ENCODE measurements around the gene FLT3. TPM values are rescaled to one million over a fixed set of nuclear protein-coding genes. Genes with fewer than 3 reads are reported as not detected.
A peak's percentile ranks its signal among the peaks of the same experiment; 100 is the strongest.

FLT3 gene
- total RNA-seq, 2 experiments from 2014 or later = 0.39 to 0.55 TPM

DNA sequence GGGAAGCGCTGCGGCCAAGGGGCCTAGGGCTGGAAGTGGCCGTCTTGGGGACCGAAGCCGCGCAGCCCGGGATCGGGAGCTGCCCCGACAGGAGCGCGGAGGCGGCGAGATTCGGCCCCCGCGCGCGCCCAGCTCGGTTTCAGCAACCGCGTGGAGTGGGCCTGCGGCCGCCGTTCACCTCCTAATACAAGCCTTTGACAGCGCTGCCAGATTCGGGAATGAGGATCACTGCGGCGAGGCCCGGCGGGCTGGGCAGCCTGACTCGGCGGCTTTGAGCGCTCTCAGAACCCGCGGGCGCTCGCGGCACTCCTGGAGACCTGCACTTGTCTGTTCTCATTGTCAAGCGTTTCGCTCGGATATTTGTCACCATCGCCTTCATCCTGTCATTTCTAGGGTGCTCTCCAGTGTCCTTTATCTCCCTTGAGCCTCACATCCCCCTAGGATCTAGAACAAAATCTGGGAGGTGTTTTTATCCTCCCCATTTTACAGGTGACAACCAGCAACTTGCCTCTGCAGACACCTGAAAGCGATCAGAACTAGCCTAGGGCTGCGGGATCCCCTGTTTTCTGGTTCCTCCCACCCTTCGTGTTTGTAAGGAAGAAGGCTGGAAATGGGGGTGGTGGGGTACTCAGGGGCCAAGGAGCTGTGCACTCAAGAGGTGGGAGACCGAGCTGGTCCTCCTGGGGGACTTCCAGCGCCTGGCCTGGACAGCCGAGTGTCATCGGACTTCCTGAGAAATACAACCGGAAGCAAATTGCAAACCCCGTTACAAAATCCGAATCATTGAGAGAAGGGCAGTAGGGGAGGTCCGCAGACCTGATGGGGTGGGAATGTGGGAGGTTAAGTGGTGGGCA is 129.8 kb downstream of the FLT3 start:
- POLR2A ChIA-PET = no interaction called here
- no peaks in the 10 kb centered on the region for H3K9me3 Mint-ChIP-seq
- Histone ChIP-seq H3K9me3 (ENCODE audit: control insufficient read depth in 1 of 2, insufficient read depth in 1 of 2, low read length in 2 of 2) (peaks cover 0 to 18% of the 10 kb centered on the region in 2 experiments), H3K4me1 (ENCODE audit: insufficient read depth, low read length) (peaks cover 19% of the 10 kb centered on the region), H3K27me3 (ENCODE audit: control insufficient read depth in 1 of 2, insufficient read depth in 2 of 2, low read length in 2 of 2) (peaks cover 69 to 96% of the 10 kb centered on the region in 2 experiments), H3K27ac (ENCODE audit: low read depth in 1 of 2, low read length in 2 of 2) (no peak overlapping the region), H3K36me3 (ENCODE audit: insufficient read depth, low read length) (no peaks in the 10 kb centered on the region), H3K4me3 (ENCODE audit: low read length) (no peak overlapping the region)
- intact Hi-C loops (cut with DNase I, micrococcal nuclease) = no loop called here
- TF ChIP-seq, protein P1, sequence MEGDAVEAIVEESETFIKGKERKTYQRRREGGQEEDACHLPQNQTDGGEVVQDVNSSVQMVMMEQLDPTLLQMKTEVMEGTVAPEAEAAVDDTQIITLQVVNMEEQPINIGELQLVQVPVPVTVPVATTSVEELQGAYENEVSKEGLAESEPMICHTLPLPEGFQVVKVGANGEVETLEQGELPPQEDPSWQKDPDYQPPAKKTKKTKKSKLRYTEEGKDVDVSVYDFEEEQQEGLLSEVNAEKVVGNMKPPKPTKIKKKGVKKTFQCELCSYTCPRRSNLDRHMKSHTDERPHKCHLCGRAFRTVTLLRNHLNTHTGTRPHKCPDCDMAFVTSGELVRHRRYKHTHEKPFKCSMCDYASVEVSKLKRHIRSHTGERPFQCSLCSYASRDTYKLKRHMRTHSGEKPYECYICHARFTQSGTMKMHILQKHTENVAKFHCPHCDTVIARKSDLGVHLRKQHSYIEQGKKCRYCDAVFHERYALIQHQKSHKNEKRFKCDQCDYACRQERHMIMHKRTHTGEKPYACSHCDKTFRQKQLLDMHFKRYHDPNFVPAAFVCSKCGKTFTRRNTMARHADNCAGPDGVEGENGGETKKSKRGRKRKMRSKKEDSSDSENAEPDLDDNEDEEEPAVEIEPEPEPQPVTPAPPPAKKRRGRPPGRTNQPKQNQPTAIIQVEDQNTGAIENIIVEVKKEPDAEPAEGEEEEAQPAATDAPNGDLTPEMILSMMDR (IDR thresholded peaks at IDR 0.05) = no peak
- H3K4me3 Mint-ChIP-seq = no peak overlapping the region
- no peak for ATAC-seq (ENCODE audit: poor library complexity)
- peaks cover 85% of the 10 kb centered on the region for H3K27me3 Mint-ChIP-seq
- CTCF ChIA-PET = no interaction called here
- H3K4me1 Mint-ChIP-seq (ENCODE audit: low read depth) = peaks cover 23% of the 10 kb centered on the region
- DNase-seq = no peak
- no peak overlapping the region for H3K27ac Mint-ChIP-seq
- H3K36me3 Mint-ChIP-seq (ENCODE audit: low read depth) = no peaks in the 10 kb centered on the region

DNA sequence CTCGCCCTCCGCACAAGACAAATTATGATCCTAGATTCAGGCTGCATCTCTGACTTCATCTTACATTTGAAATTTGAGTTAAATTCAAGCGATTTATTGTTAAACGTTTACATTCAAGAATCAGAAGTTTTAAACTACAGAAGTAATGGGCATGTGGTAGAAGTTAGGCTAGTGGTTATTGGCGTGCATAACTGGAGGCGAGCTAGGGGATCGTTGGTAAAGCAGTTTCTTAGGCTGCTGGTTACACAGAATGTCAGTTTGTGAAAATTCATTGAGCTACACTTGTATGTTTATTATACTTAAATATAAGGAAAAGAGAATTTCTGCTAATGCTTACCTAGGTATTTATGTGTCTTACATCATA is 130.5 kb downstream of the FLT3 start:
- no peaks in the 10 kb centered on the region for H3K36me3 ChIP-seq (ENCODE audit: insufficient read depth, low read length)
- peaks cover 23% of the 10 kb centered on the region for H3K4me1 Mint-ChIP-seq (ENCODE audit: low read depth)
- ATAC-seq (ENCODE audit: poor library complexity) = no peak
- no peaks in the 10 kb centered on the region for H3K36me3 Mint-ChIP-seq (ENCODE audit: low read depth)
- no peak overlapping the region for H3K27ac ChIP-seq (ENCODE audit: low read depth in 1 of 2, low read length in 2 of 2)
- peaks cover 85% of the 10 kb centered on the region for H3K27me3 Mint-ChIP-seq
- ChIA-PET POLR2A (no interaction called here), CTCF (no interaction called here)
- peaks cover 70 to 98% of the 10 kb centered on the region in 2 experiments for H3K27me3 ChIP-seq (ENCODE audit: control insufficient read depth in 1 of 2, insufficient read depth in 2 of 2, low read length in 2 of 2)
- H3K9me3 ChIP-seq (ENCODE audit: control insufficient read depth in 1 of 2, insufficient read depth in 1 of 2, low read length in 2 of 2) = peaks cover 0 to 13% of the 10 kb centered on the region in 2 experiments
- no peak overlapping the region for H3K4me3 ChIP-seq (ENCODE audit: low read length)
- no peak overlapping the region for H3K27ac Mint-ChIP-seq
- peak overlapping the region; percentile 3 for H3K4me3 Mint-ChIP-seq
- peaks cover 17% of the 10 kb centered on the region for H3K4me1 ChIP-seq (ENCODE audit: insufficient read depth, low read length)
- TF ChIP-seq, protein P1 (IDR thresholded peaks at IDR 0.05) = no peak
- intact Hi-C loops (cut with DNase I, micrococcal nuclease) = no loop called here
- H3K9me3 Mint-ChIP-seq = no peaks in the 10 kb centered on the region
- DNase-seq = no peak

DNA sequence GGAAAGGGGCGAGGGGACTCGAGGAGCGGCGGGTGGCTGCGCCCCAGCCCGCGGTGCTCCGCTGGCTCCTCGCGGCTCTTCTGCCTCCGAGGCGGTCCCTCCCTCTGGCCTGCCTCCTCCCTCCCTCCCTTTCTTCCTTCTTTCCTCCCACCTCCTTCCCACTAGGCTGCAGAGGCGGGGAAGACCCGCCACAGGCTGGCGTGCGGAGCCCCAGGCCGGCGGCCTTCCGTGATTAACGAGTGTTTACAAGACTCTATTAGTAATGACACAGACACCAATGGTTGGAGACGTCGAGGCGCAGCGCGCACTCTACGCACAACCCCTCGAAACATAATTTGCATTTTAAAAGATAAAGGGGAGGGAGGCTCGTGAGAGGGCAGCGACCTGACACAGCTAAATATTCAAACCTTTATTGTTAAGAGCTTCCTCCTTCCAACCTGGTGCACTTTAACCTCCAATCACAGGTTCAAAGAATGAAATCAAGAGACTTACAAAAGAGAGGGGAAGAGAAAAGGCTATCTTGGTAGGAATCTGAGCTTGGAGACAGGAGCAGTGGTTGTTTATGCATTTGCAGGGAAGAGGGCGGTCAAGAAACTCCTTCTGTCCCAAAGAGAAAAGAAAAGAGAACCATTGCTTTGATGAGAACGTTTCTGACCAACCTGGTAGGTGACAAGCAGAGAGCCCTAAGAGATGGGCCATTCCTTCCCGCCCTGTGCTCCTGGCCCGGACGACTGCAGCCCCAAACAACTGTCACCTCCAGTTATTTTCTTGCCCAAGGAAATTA is 131.1 kb downstream of the FLT3 start, which contains the start of gene CDX2:
CDX2 (minus strand) TSS at position 234 of the 784 bp plus-strand sequence. CDS start 309 bp downstream, outside the sequence.
- Mint-ChIP-seq H3K9me3 (no peaks in the 10 kb centered on the region), H3K36me3 (ENCODE audit: low read depth) (no peaks in the 10 kb centered on the region), H3K4me1 (ENCODE audit: low read depth) (peaks cover 23% of the 10 kb centered on the region), H3K27ac (no peak within 1 kb of the TSS), H3K4me3 (peak within 1 kb of the TSS; percentile 3), H3K27me3 (peaks cover 85% of the 10 kb centered on the region)
- CTCF ChIA-PET = no interaction called here
- no peaks in the 10 kb centered on the region for H3K36me3 ChIP-seq (ENCODE audit: insufficient read depth, low read length)
- intact Hi-C loops (cut with DNase I, micrococcal nuclease) = no loop called here
- peaks cover 17% of the 10 kb centered on the region for H3K4me1 ChIP-seq (ENCODE audit: insufficient read depth, low read length)
- POLR2A ChIA-PET = no interaction called here
- TF ChIP-seq, protein P1 (IDR thresholded peaks at IDR 0.05) = no peak
- peaks cover 0 to 13% of the 10 kb centered on the region in 2 experiments for H3K9me3 ChIP-seq (ENCODE audit: control insufficient read depth in 1 of 2, insufficient read depth in 1 of 2, low read length in 2 of 2)
- peaks cover 70 to 98% of the 10 kb centered on the region in 2 experiments for H3K27me3 ChIP-seq (ENCODE audit: control insufficient read depth in 1 of 2, insufficient read depth in 2 of 2, low read length in 2 of 2)
- no peak for DNase-seq
- no peak for ATAC-seq (ENCODE audit: poor library complexity)
- H3K4me3 ChIP-seq (ENCODE audit: low read length) = no peak within 1 kb of the TSS
- no peak within 1 kb of the TSS for H3K27ac ChIP-seq (ENCODE audit: low read depth in 1 of 2, low read length in 2 of 2)

Measured in CD4-positive, alpha-beta T cell (primary cell).